IMR-90 (cell line): Measurements from ENCODE around the gene NXN. TPM values are rescaled to one million over a fixed set of nuclear protein-coding genes. Genes with fewer than 3 reads are reported as not detected.

Experiments
- ATAC-seq: fragments of 200-7000 bp; cut with Tn5 transposase; 2 replicates; pipeline ENCODE4 v1.9.1; 2020; ENCODE audit warnings: low read depth, mild to moderate bottlenecking, moderate library complexity
- BruUV-seq: library from RNA; stranded (reverse); fragments of 400-500 nt; replicated peaks from 2 replicates; lab custom pipeline; 2021; lab: Mats Ljungman, UMichigan
- CTCF ChIA-PET: fragments of 300-600 bp; formaldehyde crosslinking; extraction: SDS; loops from one replicate; lab custom pipeline; 2021; ENCODE audit warnings: antibody characterized with exemption; lab: Yijun Ruan, JAX
- POLR2A ChIA-PET: fragments of 300-600 bp; sonication (Branson Sonifier 250); formaldehyde crosslinking; loops from one replicate; lab custom pipeline; 2022; ENCODE audit warnings: antibody characterized with exemption; ENCODE audit not compliant: unreplicated experiment; lab: Charles Lee
- DNase-seq: peaks from one replicate; pipeline ENCODE4 v3.0.0; 2013
- H2AFZ ChIP-seq: replicated peaks from 2 replicates; pipeline ENCODE3; 2013; ENCODE audit warnings: low read length, mild to moderate bottlenecking; ENCODE audit not compliant: poor library complexity
- H2AK5ac ChIP-seq: 2 replicates; pipeline ENCODE4 v1.6.1; 2013; ENCODE audit warnings: low read depth, low read length, inconsistent platforms
- H2AK9ac ChIP-seq: replicated peaks from 2 replicates; pipeline ENCODE3; 2013; ENCODE audit warnings: mild to moderate bottlenecking, low read depth, low read length, moderate library complexity; ENCODE audit not compliant: poor library complexity
- H2BK120ac ChIP-seq: 2 replicates; pipeline ENCODE4 v1.6.1; 2013; ENCODE audit warnings: low read depth, low read length, inconsistent platforms
- H2BK15ac ChIP-seq: 3 replicates; pipeline ENCODE4 v1.6.1; 2013; ENCODE audit warnings: low read depth, low read length, inconsistent platforms
- H2BK20ac ChIP-seq: 2 replicates; pipeline ENCODE4 v1.6.1; 2013; ENCODE audit warnings: low read depth, mild to moderate bottlenecking, inconsistent platforms, low read length, moderate library complexity
- H2BK5ac ChIP-seq: 2 replicates; pipeline ENCODE4 v1.6.1; 2013; ENCODE audit warnings: mild to moderate bottlenecking, low read depth, low read length, inconsistent platforms; ENCODE audit not compliant: poor library complexity, severe bottlenecking
- H3K14ac ChIP-seq: replicated peaks from 2 replicates; pipeline ENCODE4 v1.6.1; 2013; ENCODE audit warnings: low read depth, low read length, inconsistent platforms
- H3K18ac ChIP-seq: 2 replicates; pipeline ENCODE4 v1.6.1; 2013; ENCODE audit warnings: low read depth, low read length, control low read depth
- H3K23ac ChIP-seq: 2 replicates; pipeline ENCODE4 v1.6.1; 2013; ENCODE audit warnings: low read depth, low read length, inconsistent platforms
- H3K27ac ChIP-seq: 2 replicates; pipeline ENCODE4 v1.5.1; 2013; ENCODE audit warnings: mild to moderate bottlenecking, control low read depth, low read length; ENCODE audit not compliant: insufficient read depth
- H3K27me3 ChIP-seq: 2 replicates; pipeline ENCODE4 v1.6.1; 2013; ENCODE audit warnings: low read length; ENCODE audit not compliant: control insufficient read depth, insufficient read depth
- H3K36me3 ChIP-seq: 2 replicates; pipeline ENCODE4 v1.6.1; 2013; ENCODE audit warnings: low read length, mixed read lengths; ENCODE audit not compliant: control insufficient read depth, insufficient read depth
- H3K4ac ChIP-seq: 2 replicates; pipeline ENCODE4 v1.6.1; 2013; ENCODE audit warnings: low read depth, low read length, inconsistent platforms
- H3K4me1 ChIP-seq: 2 replicates; pipeline ENCODE4 v1.6.1; 2013; ENCODE audit warnings: low read length, mixed read lengths; ENCODE audit not compliant: control insufficient read depth, insufficient read depth
- H3K4me2 ChIP-seq: 2 replicates; pipeline ENCODE4 v1.6.1; 2013; ENCODE audit warnings: low read depth, mild to moderate bottlenecking, control low read depth, low read length, moderate library complexity
- H3K4me3 ChIP-seq: 2 replicates; pipeline ENCODE4 v1.5.1; 2013; ENCODE audit warnings: low read depth, mild to moderate bottlenecking, control low read depth, low read length, moderate library complexity; ENCODE audit not compliant: insufficient read depth
- H3K56ac ChIP-seq: 2 replicates; pipeline ENCODE4 v1.6.1; 2013; ENCODE audit warnings: low read length, inconsistent platforms; ENCODE audit not compliant: insufficient read depth; ENCODE audit errors: extremely low read depth
- H3K79me1 ChIP-seq, 2 experiments: 2 replicates each; pipeline ENCODE4 v1.6.1; 2013; ENCODE audit warnings: low read length in 2 of 2, inconsistent platforms in 1 of 2, low read depth in 1 of 2
- H3K9ac ChIP-seq: 2 replicates; pipeline ENCODE4 v1.6.1; 2013; ENCODE audit warnings: low read depth, low read length, control low read depth
- H3K9me1 ChIP-seq: 2 replicates; pipeline ENCODE4 v1.6.1; 2013; ENCODE audit warnings: low read length, inconsistent platforms; ENCODE audit not compliant: insufficient read depth
- H3K9me3 ChIP-seq: 2 replicates; pipeline ENCODE4 v1.6.1; 2013; ENCODE audit warnings: low read length; ENCODE audit not compliant: control insufficient read depth, insufficient read depth
- H4K20me1 ChIP-seq: 2 replicates; pipeline ENCODE4 v1.6.1; 2013; ENCODE audit warnings: low read length, inconsistent platforms; ENCODE audit not compliant: insufficient read depth
- H4K5ac ChIP-seq: 2 replicates; pipeline ENCODE4 v1.6.1; 2013; ENCODE audit warnings: mild to moderate bottlenecking, low read depth, low read length, control low read depth
- H4K8ac ChIP-seq, 2 experiments: 2 replicates each; pipeline ENCODE4 v1.6.1; 2013; ENCODE audit warnings: low read depth in 2 of 2, low read length in 2 of 2, control low read depth in 1 of 2, inconsistent platforms in 1 of 2
- H4K91ac ChIP-seq: 2 replicates; pipeline ENCODE4 v1.6.1; 2013; ENCODE audit warnings: low read depth, low read length, inconsistent platforms; ENCODE audit not compliant: insufficient read depth
- BHLHE40 ChIP-seq: fragments of 150-350 bp; IDR thresholded peaks from 2 replicates; pipeline ENCODE4 v1.6.1; 2016; ENCODE audit warnings: mild to moderate bottlenecking, low read depth, low read length
- CEBPB ChIP-seq: IDR thresholded peaks from 2 replicates; pipeline ENCODE4 v1.6.1; 2012; ENCODE audit warnings: low read depth, low read length, improper control_type of control experiment
- CHD1 ChIP-seq: IDR thresholded peaks from 2 replicates; pipeline ENCODE4 v1.6.1; 2012; ENCODE audit warnings: low read depth, low read length, improper control_type of control experiment
- ELK1 ChIP-seq: fragments of 150-350 bp; IDR thresholded peaks from 2 replicates; pipeline ENCODE4 v1.6.1; 2016; ENCODE audit warnings: low read depth, mild to moderate bottlenecking, low read length, moderate library complexity, borderline replicate concordance
- FOS ChIP-seq: fragments of 150-350 bp; IDR thresholded peaks from 2 replicates; pipeline ENCODE4 v1.6.1; 2016; ENCODE audit warnings: low read depth, low read length
- MAFK ChIP-seq: IDR thresholded peaks from 2 replicates; pipeline ENCODE4 v1.6.1; 2012; ENCODE audit warnings: low read depth, low read length, improper control_type of control experiment
- MAZ ChIP-seq: IDR thresholded peaks from 2 replicates; pipeline ENCODE4 v1.6.1; 2012; ENCODE audit warnings: low read depth, mild to moderate bottlenecking, low read length, improper control_type of control experiment, moderate library complexity, borderline replicate concordance
- MXI1 ChIP-seq: IDR thresholded peaks from 2 replicates; pipeline ENCODE4 v1.6.1; 2012; ENCODE audit warnings: low read depth, mild to moderate bottlenecking, low read length, moderate library complexity, borderline replicate concordance
- NFE2L2 ChIP-seq: fragments of 150-350 bp; IDR thresholded peaks from 2 replicates; pipeline ENCODE4 v1.6.1; 2016; ENCODE audit warnings: low read depth, mild to moderate bottlenecking, low read length
- POLR2A ChIP-seq: IDR thresholded peaks from 2 replicates; pipeline ENCODE4 v1.6.1; 2012; ENCODE audit warnings: mild to moderate bottlenecking, low read depth, low read length
- RAD21 ChIP-seq: IDR thresholded peaks from 2 replicates; pipeline ENCODE4 v1.6.1; 2012; ENCODE audit warnings: low read length, improper control_type of control experiment
- RCOR1 ChIP-seq: IDR thresholded peaks from 2 replicates; pipeline ENCODE4 v1.6.1; 2012; ENCODE audit warnings: mild to moderate bottlenecking, low read length, improper control_type of control experiment; ENCODE audit not compliant: insufficient replicate concordance
- RFX5 ChIP-seq: IDR thresholded peaks from 2 replicates; pipeline ENCODE4 v1.8.0; 2012; ENCODE audit warnings: low read depth, mild to moderate bottlenecking, low read length, moderate library complexity
- SMC3 ChIP-seq: fragments of 150-350 bp; IDR thresholded peaks from 2 replicates; pipeline ENCODE4 v1.6.1; 2016; ENCODE audit warnings: low read depth, mild to moderate bottlenecking, antibody characterized with exemption, low read length, moderate library complexity
- USF2 ChIP-seq: fragments of 150-350 bp; IDR thresholded peaks from 2 replicates; pipeline ENCODE4 v1.6.1; 2017; ENCODE audit warnings: mild to moderate bottlenecking, antibody characterized with exemption, low read length, low read depth
- WGBS, 2 experiments: methylation state at CpG; one replicate each; pipeline versions ENCODE4 v1.1.5 to v1.1.7; 2013; ENCODE audit warnings: missing lambda C conversion rate in 2 of 2; ENCODE audit not compliant: insufficient read length in 1 of 2; ENCODE audit errors: extremely low coverage in 2 of 2; 5-methylcytosine and 5-hydroxymethylcytosine counted together
- dilution Hi-C: fragments of 300-500 bp; cut with HindIII; formaldehyde crosslinking; loops from one replicate; pipeline ENCODE4 v1.14.3; 2018; ENCODE audit warnings: low sequenced_read_pairs; ENCODE audit not compliant: unreplicated experiment
- in situ Hi-C: fragments of 300-500 bp; cut with MboI; formaldehyde crosslinking; loops from 3 replicates; pipeline ENCODE4 v1.14.3; 2019; ENCODE audit warnings: low sequenced_read_pairs, inconsistent platforms, mixed read lengths
- intact Hi-C: fragments of 100-400 bp; cut with micrococcal nuclease; formaldehyde crosslinking; loops from 2 replicates; pipeline ENCODE4 v1.10.0; 2022
- polyA plus RNA-seq, 3 experiments: library from polyadenylated mRNA; depleted of rRNA; stranded (reverse); fragments of >200 nt; gene quantifications; 2 replicates each; pipeline ENCODE4 v1.2.3, GENCODE V29; 2012; ENCODE audit warnings: low replicate concordance in 1 of 3
- total RNA-seq: library from RNA; depleted of rRNA; stranded (reverse); fragments of >200 nt; gene quantifications from 2 replicates; pipeline ENCODE4 v1.2.3, GENCODE V29; 2012
- TF ChIP-seq, protein P1 (sequence below): conservative IDR thresholded peaks from 2 replicates; pipeline ENCODE4 v1.5.1; 2012; ENCODE audit warnings: mild to moderate bottlenecking, low read depth, low read length, improper control_type of control experiment

Gene NXN
- total and polyA plus RNA-seq, 2 of the 4 experiments (the other 2 are of a cell fraction), result 52.5 to 116 TPM

DNA sequence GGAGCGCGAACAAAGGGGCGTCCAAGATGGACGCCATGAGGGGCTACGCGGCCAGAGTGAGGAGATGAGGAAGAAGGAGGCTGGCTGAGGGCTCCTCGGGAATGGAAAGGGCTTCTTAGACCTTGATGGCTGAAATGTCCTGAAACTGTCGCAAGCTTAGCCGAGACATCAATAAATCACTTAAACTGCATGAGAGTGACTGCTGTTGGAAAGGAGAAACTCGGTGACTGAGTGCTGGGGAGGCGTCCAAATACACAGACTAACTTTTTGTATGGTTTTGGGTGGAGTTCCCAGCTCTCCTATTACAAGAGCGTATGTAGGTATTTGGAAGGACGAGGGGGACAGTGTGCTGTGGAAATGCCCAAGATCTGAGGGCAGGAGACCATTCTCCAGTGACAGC, 226.2 kb downstream of the NXN start:
- Histone ChIP-seq H3K23ac (no peak overlapping the region), H3K56ac (no peak overlapping the region), H3K4me2 (no peak overlapping the region), H2BK15ac (no peak overlapping the region), H4K20me1 (0 out of 2 replicates have a peak, but pooled peaks cover 4% of the 10 kb centered on the region), H3K27ac (no peak overlapping the region), H3K27me3 (no peaks in the 10 kb centered on the region), H2AK5ac (no peak overlapping the region; the same call in 1 of the 2 replicates), H3K36me3 (peaks cover 8% of the 10 kb centered on the region), H4K91ac (no peak overlapping the region), H3K9ac (no peak overlapping the region), H2AFZ (no peak overlapping the region), H2BK5ac (no peak overlapping the region), H3K9me1 (0 out of 2 replicates have a peak, but pooled peaks cover 14% of the 10 kb centered on the region), H3K4me3 (no peak overlapping the region), H4K8ac (no peak overlapping the region; a peak in 2 of 4 replicates), H2AK9ac (peak overlapping the region; percentile 34), H2BK120ac (no peak overlapping the region), H3K14ac (no peak overlapping the region), H3K4ac (no peak overlapping the region), H3K18ac (no peak overlapping the region), H2BK20ac (no peak overlapping the region), H3K79me1 (peaks cover 18 to 31% of the 10 kb centered on the region in 2 experiments), H4K5ac (no peak overlapping the region), H3K4me1 (peaks cover 10% of the 10 kb centered on the region), H3K9me3 (no peaks in the 10 kb centered on the region)
- DNase-seq (no peak), ATAC-seq (no peak)
- WGBS, 2 experiments, result no CpG with 5 or more reads among the region's 13 CpGs
- dilution Hi-C loops, result no loop called here
- intact Hi-C loops, result no loop called here
- no peak for TF ChIP-seq NFE2L2
- TF ChIP-seq RFX5, result no peak
- TF ChIP-seq SMC3, result no peak
- TF ChIP-seq BHLHE40, result no peak
- no peak for TF ChIP-seq CEBPB
- TF ChIP-seq MXI1, result no peak
- no peak for TF ChIP-seq FOS
- TF ChIP-seq ELK1, result no peak
- no peak for TF ChIP-seq RAD21
- TF ChIP-seq RCOR1, result no peak
- no peak for TF ChIP-seq CHD1
- TF ChIP-seq MAZ, result no peak
- no peak for TF ChIP-seq MAFK
- no peak for TF ChIP-seq USF2
- no peak for TF ChIP-seq POLR2A
- TF ChIP-seq, protein P1, sequence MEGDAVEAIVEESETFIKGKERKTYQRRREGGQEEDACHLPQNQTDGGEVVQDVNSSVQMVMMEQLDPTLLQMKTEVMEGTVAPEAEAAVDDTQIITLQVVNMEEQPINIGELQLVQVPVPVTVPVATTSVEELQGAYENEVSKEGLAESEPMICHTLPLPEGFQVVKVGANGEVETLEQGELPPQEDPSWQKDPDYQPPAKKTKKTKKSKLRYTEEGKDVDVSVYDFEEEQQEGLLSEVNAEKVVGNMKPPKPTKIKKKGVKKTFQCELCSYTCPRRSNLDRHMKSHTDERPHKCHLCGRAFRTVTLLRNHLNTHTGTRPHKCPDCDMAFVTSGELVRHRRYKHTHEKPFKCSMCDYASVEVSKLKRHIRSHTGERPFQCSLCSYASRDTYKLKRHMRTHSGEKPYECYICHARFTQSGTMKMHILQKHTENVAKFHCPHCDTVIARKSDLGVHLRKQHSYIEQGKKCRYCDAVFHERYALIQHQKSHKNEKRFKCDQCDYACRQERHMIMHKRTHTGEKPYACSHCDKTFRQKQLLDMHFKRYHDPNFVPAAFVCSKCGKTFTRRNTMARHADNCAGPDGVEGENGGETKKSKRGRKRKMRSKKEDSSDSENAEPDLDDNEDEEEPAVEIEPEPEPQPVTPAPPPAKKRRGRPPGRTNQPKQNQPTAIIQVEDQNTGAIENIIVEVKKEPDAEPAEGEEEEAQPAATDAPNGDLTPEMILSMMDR, result no peak
- ChIA-PET POLR2A (no interaction called here), CTCF (interaction anchor here (0.7 to 1.3 kb wide), 2 partner anchors 243 to 341 kb away, joined by 3 to 4 read pairs; partner anchors contain the start of gene TIMM22)
- in situ Hi-C loops, result no loop called here
- BruUV-seq, result no TSS peak
